HAP-1 (cell line): ENCODE measurements around the gene PRRT1.

Experiments used
- DNase-seq, 2 experiments: peaks; one replicate each; pipeline ENCODE4 v3.0.0-alpha.2; 2016 to 2020; ENCODE audit warnings: low spot score in 2 of 2
- H3K27me3 ChIP-seq: fragments of 250-450 bp; sonication (Bioruptor Pico); 2 replicates; pipeline ENCODE4 v1.5.1; 2020; ENCODE audit warnings: low read depth, mild to moderate bottlenecking, moderate library complexity
- H3K36me3 ChIP-seq: fragments of 250-450 bp; sonication (Bioruptor Pico); replicated peaks from 2 replicates; pipeline ENCODE4 v1.5.1; 2020; ENCODE audit warnings: mild to moderate bottlenecking
- H3K4me1 ChIP-seq: fragments of 250-450 bp; sonication (Bioruptor Pico); 2 replicates; pipeline ENCODE4 v1.5.1; 2020; ENCODE audit warnings: mild to moderate bottlenecking
- H3K4me3 ChIP-seq: fragments of 250-450 bp; sonication (Bioruptor Pico); 2 replicates; pipeline ENCODE4 v1.5.1; 2020; ENCODE audit warnings: mild to moderate bottlenecking, moderate library complexity
- H3K9me3 ChIP-seq: fragments of 250-450 bp; sonication (Bioruptor Pico); 2 replicates; pipeline ENCODE4 v1.5.1; 2020; ENCODE audit warnings: mild to moderate bottlenecking, moderate library complexity
- in situ Hi-C: fragments of 300-500 bp; cut with MboI; formaldehyde crosslinking; loops from 3 replicates; pipeline ENCODE4 v1.14.3; 2020; ENCODE audit warnings: low sequenced_read_pairs, inconsistent platforms, mixed read lengths

Gene PRRT1

GRCh38 chr6:32183483-32184083 lies 31.8 kb upstream of the PRRT1 start:
- Histone ChIP-seq H3K4me1 (peaks cover 1% of the 10 kb centered on the region; the same call in 1 of the 2 replicates), H3K4me3 (no peak overlapping the region), H3K9me3 (no peaks in the 10 kb centered on the region), H3K36me3 (peaks cover 45% of the 10 kb centered on the region), H3K27me3 (no peaks in the 10 kb centered on the region)
- in situ Hi-C loops, result no loop called here
- no peak for DNase-seq

- H3K4me3 ChIP-seq, result no peak overlapping the region
- H3K9me3 ChIP-seq, result no peaks in the 10 kb centered on the region
- H3K27me3 ChIP-seq, result no peaks in the 10 kb centered on the region
- in situ Hi-C loops, result no loop called here
- peaks cover 40% of the 10 kb centered on the region for H3K36me3 ChIP-seq
- no peaks in the 10 kb centered on the region for H3K4me1 ChIP-seq
- no peak for DNase-seq
These were observed 31.3 kb upstream of the PRRT1 start for GRCh38 chr6:32183030-32183429.

- Histone ChIP-seq H3K4me3 (no peak overlapping the region), H3K9me3 (no peaks in the 10 kb centered on the region), H3K27me3 (no peaks in the 10 kb centered on the region), H3K36me3 (peaks cover 35% of the 10 kb centered on the region), H3K4me1 (no peaks in the 10 kb centered on the region)
- in situ Hi-C loops, result no loop called here
- DNase-seq, result no peak
These were observed 30.8 kb upstream of the PRRT1 start for GRCh38 chr6:32182555-32182981.

- no peaks in the 10 kb centered on the region for H3K9me3 ChIP-seq
- H3K4me3 ChIP-seq, result no peak overlapping the region
- peaks cover 4% of the 10 kb centered on the region; the same call in 1 of the 2 replicates for H3K4me1 ChIP-seq
- in situ Hi-C loops, result no loop called here
- DNase-seq, result no peak
- H3K27me3 ChIP-seq, result no peaks in the 10 kb centered on the region
- peaks cover 30% of the 10 kb centered on the region for H3K36me3 ChIP-seq
These were observed 30.3 kb upstream of the PRRT1 start for GRCh38 chr6:32181915-32182529.

GRCh38 chr6:32181148-32181702 lies 29.5 kb upstream of the PRRT1 start:
- Histone ChIP-seq H3K4me1 (peaks cover 12% of the 10 kb centered on the region), H3K36me3 (peaks cover 22% of the 10 kb centered on the region), H3K4me3 (no peak overlapping the region), H3K9me3 (no peaks in the 10 kb centered on the region), H3K27me3 (no peaks in the 10 kb centered on the region)
- in situ Hi-C loops, result no loop called here
- no peak for DNase-seq

- no peak overlapping the region for H3K4me3 ChIP-seq
These were observed 28.1 kb upstream of the PRRT1 start for GRCh38 chr6:32179766-32180405.

GRCh38 chr6:32178547-32179440 lies 27.1 kb upstream of the PRRT1 start:
- Histone ChIP-seq H3K4me3 (peak overlapping the region; percentile 86), H3K36me3 (peaks cover 15% of the 10 kb centered on the region), H3K9me3 (no peaks in the 10 kb centered on the region), H3K27me3 (no peaks in the 10 kb centered on the region), H3K4me1 (peaks cover 19% of the 10 kb centered on the region)
- DNase-seq, result no peak
- in situ Hi-C loops, result no loop called here

More at GRCh38 chr6:32179766-32180405, 28.1 kb upstream of the PRRT1 start:
- Histone ChIP-seq H3K36me3 (peaks cover 19% of the 10 kb centered on the region), H3K9me3 (no peaks in the 10 kb centered on the region), H3K4me1 (peaks cover 18% of the 10 kb centered on the region), H3K27me3 (no peaks in the 10 kb centered on the region)
- in situ Hi-C loops, result no loop called here
- no peak for DNase-seq

GRCh38 chr6:32177788-32178546 lies 26.2 kb upstream of the PRRT1 start, which contains the start of gene RNF5:
Gene RNF5 (plus strand): TSS chr6:32178405. CDS start chr6:32178512, 107 bp downstream.
- H3K9me3 ChIP-seq, result no peaks in the 10 kb centered on the region
- in situ Hi-C loops, result no loop called here
- DNase-seq, result peak; percentile 97 to 100
- H3K4me1 ChIP-seq, result peaks cover 19% of the 10 kb centered on the region
- no peaks in the 10 kb centered on the region for H3K27me3 ChIP-seq
- H3K36me3 ChIP-seq, result peaks cover 15% of the 10 kb centered on the region
- peak within 1 kb of the TSS; percentile 86 for H3K4me3 ChIP-seq

- peak overlapping the region; percentile 86 for H3K4me3 ChIP-seq
- peaks cover 15% of the 10 kb centered on the region; the same call in 1 of the 2 replicates for H3K36me3 ChIP-seq
- H3K9me3 ChIP-seq, result no peaks in the 10 kb centered on the region
- H3K4me1 ChIP-seq, result peaks cover 19% of the 10 kb centered on the region
- peak; percentile 41 to 70 for DNase-seq
- in situ Hi-C loops, result no loop called here
- H3K27me3 ChIP-seq, result no peaks in the 10 kb centered on the region
These were observed 25.5 kb upstream of the PRRT1 start for GRCh38 chr6:32177183-32177787.

- Histone ChIP-seq H3K4me1 (peaks cover 19% of the 10 kb centered on the region), H3K27me3 (no peaks in the 10 kb centered on the region), H3K36me3 (peaks cover 15% of the 10 kb centered on the region; the same call in 1 of the 2 replicates), H3K9me3 (no peaks in the 10 kb centered on the region), H3K4me3 (peak overlapping the region; percentile 86)
- DNase-seq, result no peak
- in situ Hi-C loops, result no loop called here
These were observed 24.9 kb upstream of the PRRT1 start for GRCh38 chr6:32176476-32177182.

- peaks cover 9% of the 10 kb centered on the region; the same call in 1 of the 2 replicates for H3K36me3 ChIP-seq
- peak within 1 kb of the TSS; percentile 86 for H3K4me3 ChIP-seq
- peaks cover 19% of the 10 kb centered on the region for H3K4me1 ChIP-seq
- no peaks in the 10 kb centered on the region for H3K9me3 ChIP-seq
- H3K27me3 ChIP-seq, result no peaks in the 10 kb centered on the region
- DNase-seq, result peak; percentile 94 to 99
- in situ Hi-C loops, result no loop called here
These were observed 24.2 kb upstream of the PRRT1 start, which contains the start of gene AGPAT1 for GRCh38 chr6:32175711-32176475. Gene AGPAT1 (minus strand): TSS chr6:32176084. CDS start chr6:32171496, 4,588 bp downstream.
